ENCODE measurements around the gene CEBPA. TPM values are rescaled to one million over a fixed set of nuclear protein-coding genes. Genes with fewer than 3 reads are reported as not detected.

CEBPA gene
- total RNA-seq, 1 donor from 2014 or later: 0.45 TPM

GRCh38 chr19:33290956-33291622 lies 11.2 kb downstream of the CEBPA start:
- Histone ChIP-seq H3K9ac (ENCODE audit: low read length) (no peak overlapping the region), H3K36me3 (ENCODE audit: insufficient read depth, low read length) (no peaks in the 10 kb centered on the region), H3K79me2 (ENCODE audit: insufficient read depth, low read length) (no peaks in the 10 kb centered on the region), H3K27ac (ENCODE audit: low read depth, low read length) (no peak overlapping the region), H3K4me1 (ENCODE audit: insufficient read depth, low read length) (peaks cover 13% of the 10 kb centered on the region), H2AFZ (ENCODE audit: low read depth, low read length) (no peak overlapping the region), H4K20me1 (ENCODE audit: insufficient read depth, low read length) (no peaks in the 10 kb centered on the region), H3K4me2 (ENCODE audit: low read length) (no peak overlapping the region), H3K9me3 (ENCODE audit: insufficient read depth, low read depth, low read length) (no peaks in the 10 kb centered on the region), H3K27me3 (ENCODE audit: insufficient read depth, low read length) (peaks cover 4% of the 10 kb centered on the region), H3K4me3 (ENCODE audit: insufficient read depth, low read depth, low read length) (no peak overlapping the region)
- Mint-ChIP-seq H3K27ac (ENCODE audit: unreplicated experiment) (no peak overlapping the region), H3K36me3 (ENCODE audit: low read depth, unreplicated experiment) (peaks cover 8% of the 10 kb centered on the region), H3K4me3 (ENCODE audit: unreplicated experiment) (no peak overlapping the region), H3K27me3 (ENCODE audit: low read depth, unreplicated experiment) (peaks cover 33% of the 10 kb centered on the region), H3K9me3 (ENCODE audit: unreplicated experiment) (peaks cover 16% of the 10 kb centered on the region), H3K4me1 (ENCODE audit: low read depth, unreplicated experiment) (peaks cover 4% of the 10 kb centered on the region)
- FAIRE-seq (no peak), DNase-seq (ENCODE audit: low read depth) (no peak)
- TF ChIP-seq EZH2 (IDR thresholded peaks at IDR 0.05; ENCODE audit: insufficient read depth, low read length): no peak
- TF ChIP-seq, protein P1, sequence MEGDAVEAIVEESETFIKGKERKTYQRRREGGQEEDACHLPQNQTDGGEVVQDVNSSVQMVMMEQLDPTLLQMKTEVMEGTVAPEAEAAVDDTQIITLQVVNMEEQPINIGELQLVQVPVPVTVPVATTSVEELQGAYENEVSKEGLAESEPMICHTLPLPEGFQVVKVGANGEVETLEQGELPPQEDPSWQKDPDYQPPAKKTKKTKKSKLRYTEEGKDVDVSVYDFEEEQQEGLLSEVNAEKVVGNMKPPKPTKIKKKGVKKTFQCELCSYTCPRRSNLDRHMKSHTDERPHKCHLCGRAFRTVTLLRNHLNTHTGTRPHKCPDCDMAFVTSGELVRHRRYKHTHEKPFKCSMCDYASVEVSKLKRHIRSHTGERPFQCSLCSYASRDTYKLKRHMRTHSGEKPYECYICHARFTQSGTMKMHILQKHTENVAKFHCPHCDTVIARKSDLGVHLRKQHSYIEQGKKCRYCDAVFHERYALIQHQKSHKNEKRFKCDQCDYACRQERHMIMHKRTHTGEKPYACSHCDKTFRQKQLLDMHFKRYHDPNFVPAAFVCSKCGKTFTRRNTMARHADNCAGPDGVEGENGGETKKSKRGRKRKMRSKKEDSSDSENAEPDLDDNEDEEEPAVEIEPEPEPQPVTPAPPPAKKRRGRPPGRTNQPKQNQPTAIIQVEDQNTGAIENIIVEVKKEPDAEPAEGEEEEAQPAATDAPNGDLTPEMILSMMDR (IDR thresholded peaks at IDR 0.05; ENCODE audit: insufficient read depth, low read depth, low read length): no peak

DNA sequence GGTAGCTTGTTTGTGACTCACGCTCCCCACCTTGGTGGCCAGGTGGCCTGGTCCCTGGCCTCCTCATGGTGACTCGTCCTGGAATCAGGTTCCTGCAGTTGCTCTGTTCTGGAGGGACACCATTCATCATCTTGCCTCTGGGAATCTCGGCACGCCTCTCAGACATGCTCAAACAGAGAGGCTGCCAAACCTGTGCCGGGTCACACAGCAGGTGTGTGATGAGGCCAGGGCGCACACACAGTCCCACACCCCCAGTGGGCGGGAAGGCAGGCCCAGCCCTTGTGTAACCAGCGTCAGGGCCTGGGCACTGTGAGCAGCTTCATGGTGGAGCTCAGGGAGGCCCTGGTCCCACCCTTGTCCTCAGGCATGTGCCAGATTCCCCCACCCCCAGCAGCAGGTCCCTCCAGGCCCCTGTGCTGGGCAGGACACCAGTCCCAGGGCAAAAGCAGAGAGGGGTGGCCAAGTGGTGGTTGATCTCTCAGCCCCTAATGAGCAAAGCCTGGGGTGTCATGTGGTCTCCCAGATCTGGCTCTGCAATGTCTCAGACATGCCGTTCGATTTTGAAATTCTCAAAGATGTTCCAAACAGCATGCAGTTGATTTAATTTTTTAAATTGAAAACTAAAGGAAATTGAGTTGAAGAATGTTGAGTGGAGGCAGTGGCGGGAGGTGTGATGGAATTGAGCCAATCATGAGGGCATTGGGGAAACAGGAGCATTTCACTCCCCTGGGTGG lies 12.1 kb downstream of the CEBPA start:
- Histone ChIP-seq H3K36me3 (ENCODE audit: insufficient read depth, low read length) (no peaks in the 10 kb centered on the region), H4K20me1 (ENCODE audit: insufficient read depth, low read length) (no peaks in the 10 kb centered on the region), H2AFZ (ENCODE audit: low read depth, low read length) (no peak overlapping the region), H3K79me2 (ENCODE audit: insufficient read depth, low read length) (no peaks in the 10 kb centered on the region), H3K9ac (ENCODE audit: low read length) (no peak overlapping the region), H3K27me3 (ENCODE audit: insufficient read depth, low read length) (peaks cover 8% of the 10 kb centered on the region), H3K27ac (ENCODE audit: low read depth, low read length) (no peak overlapping the region), H3K4me1 (ENCODE audit: insufficient read depth, low read length) (peaks cover 13% of the 10 kb centered on the region), H3K4me3 (ENCODE audit: insufficient read depth, low read depth, low read length) (no peak overlapping the region), H3K4me2 (ENCODE audit: low read length) (no peak overlapping the region), H3K9me3 (ENCODE audit: insufficient read depth, low read depth, low read length) (no peaks in the 10 kb centered on the region)
- Mint-ChIP-seq H3K4me1 (ENCODE audit: low read depth, unreplicated experiment) (peaks cover 4% of the 10 kb centered on the region), H3K36me3 (ENCODE audit: low read depth, unreplicated experiment) (peaks cover 7% of the 10 kb centered on the region), H3K27ac (ENCODE audit: unreplicated experiment) (no peak overlapping the region), H3K9me3 (ENCODE audit: unreplicated experiment) (peaks cover 16% of the 10 kb centered on the region), H3K27me3 (ENCODE audit: low read depth, unreplicated experiment) (peaks cover 29% of the 10 kb centered on the region), H3K4me3 (ENCODE audit: unreplicated experiment) (no peak overlapping the region)
- TF ChIP-seq, protein P1 (IDR thresholded peaks at IDR 0.05; ENCODE audit: insufficient read depth, low read depth, low read length): no peak
- no peak for TF ChIP-seq EZH2 (IDR thresholded peaks at IDR 0.05; ENCODE audit: insufficient read depth, low read length)
- FAIRE-seq (no peak), DNase-seq (ENCODE audit: low read depth) (no peak)

DNA sequence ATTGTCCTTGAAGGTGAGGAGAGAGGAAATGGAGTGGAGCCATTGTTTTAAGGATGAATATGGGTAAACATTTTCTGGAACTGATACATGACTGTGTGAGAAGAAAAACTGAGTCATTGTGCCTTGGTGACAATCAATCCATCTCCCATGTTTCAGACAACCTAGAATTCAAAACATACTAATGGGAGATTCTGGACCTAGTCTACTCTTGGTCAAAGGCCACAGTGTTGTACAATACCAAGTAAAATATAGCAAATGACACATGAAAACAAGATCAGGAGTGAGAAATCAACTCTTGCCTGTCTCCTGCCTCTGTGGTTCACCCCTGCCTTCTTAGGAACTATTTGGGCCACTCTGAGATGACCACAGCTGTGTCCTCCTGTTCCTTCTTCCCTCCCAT lies 13.1 kb downstream of the CEBPA start:
- Mint-ChIP-seq H3K9me3 (ENCODE audit: unreplicated experiment) (peaks cover 16% of the 10 kb centered on the region), H3K4me3 (ENCODE audit: unreplicated experiment) (no peak overlapping the region)

More for the DNA sequence above, 13.1 kb downstream of the CEBPA start:
- H3K4me2 ChIP-seq (ENCODE audit: low read length): no peak overlapping the region
- no peaks in the 10 kb centered on the region for H4K20me1 ChIP-seq (ENCODE audit: insufficient read depth, low read length)
- Mint-ChIP-seq H3K36me3 (ENCODE audit: low read depth, unreplicated experiment) (peaks cover 7% of the 10 kb centered on the region), H3K27ac (ENCODE audit: unreplicated experiment) (no peak overlapping the region), H3K4me1 (ENCODE audit: low read depth, unreplicated experiment) (peaks cover 4% of the 10 kb centered on the region), H3K27me3 (ENCODE audit: low read depth, unreplicated experiment) (peaks cover 33% of the 10 kb centered on the region)
- no peaks in the 10 kb centered on the region for H3K79me2 ChIP-seq (ENCODE audit: insufficient read depth, low read length)
- peaks cover 12% of the 10 kb centered on the region for H3K27me3 ChIP-seq (ENCODE audit: insufficient read depth, low read length)
- FAIRE-seq (no peak), DNase-seq (ENCODE audit: low read depth) (no peak)
- H3K27ac ChIP-seq (ENCODE audit: low read depth, low read length): no peak overlapping the region
- no peak overlapping the region for H2AFZ ChIP-seq (ENCODE audit: low read depth, low read length)
- H3K9ac ChIP-seq (ENCODE audit: low read length): no peak overlapping the region
- H3K36me3 ChIP-seq (ENCODE audit: insufficient read depth, low read length): no peaks in the 10 kb centered on the region
- TF ChIP-seq EZH2 (IDR thresholded peaks at IDR 0.05; ENCODE audit: insufficient read depth, low read length): no peak
- TF ChIP-seq, protein P1 (IDR thresholded peaks at IDR 0.05; ENCODE audit: insufficient read depth, low read depth, low read length): no peak
- no peaks in the 10 kb centered on the region for H3K9me3 ChIP-seq (ENCODE audit: insufficient read depth, low read depth, low read length)
- peaks cover 13% of the 10 kb centered on the region for H3K4me1 ChIP-seq (ENCODE audit: insufficient read depth, low read length)
- no peak overlapping the region for H3K4me3 ChIP-seq (ENCODE audit: insufficient read depth, low read depth, low read length)

Data from astrocyte (in vitro differentiated cells and primary cell).